Stimulated activated CD4-positive, alpha-beta T cell treated with anti-CD3 and anti-CD28 coated beads, Interleukin-1b, Interleukin-23, amount 100 ng/mL, for 4 hours (primary cell): ENCODE measurements around the gene DCLK2.

ENCODE experiments used
- DNase-seq, 2 donors: peaks; one replicate each; pipeline ENCODE4 v3.0.0-alpha.2; 2020; ENCODE audit warnings: low read depth in 2 of 2

Gene DCLK2

GRCh38 chr4:150238591-150238990 lies 160.3 kb downstream of the DCLK2 start:
- DNase-seq: no peak

- no peak for DNase-seq
Observed at GRCh38 chr4:150240011-150240410, 161.8 kb downstream of the DCLK2 start.

- no peak for DNase-seq
Observed at GRCh38 chr4:150242820-150243458, 164.7 kb downstream of the DCLK2 start.

GRCh38 chr4:150243932-150244331 lies 165.7 kb downstream of the DCLK2 start:
- no peak for DNase-seq

GRCh38 chr4:150244600-150244999 lies 166.4 kb downstream of the DCLK2 start:
- no peak for DNase-seq

- DNase-seq: no peak
Observed at GRCh38 chr4:150247184-150247583, 168.9 kb downstream of the DCLK2 start.

GRCh38 chr4:150248181-150248580 lies 169.9 kb downstream of the DCLK2 start:
- no peak for DNase-seq

GRCh38 chr4:150250293-150250997 lies 172.2 kb downstream of the DCLK2 start:
- DNase-seq: no peak

- no peak for DNase-seq
Observed at GRCh38 chr4:150250998-150251651, 172.9 kb downstream of the DCLK2 start.

- no peak for DNase-seq
Observed at GRCh38 chr4:150251752-150252190, 173.5 kb downstream of the DCLK2 start.

GRCh38 chr4:150252306-150252705 lies 174.1 kb downstream of the DCLK2 start:
- no peak for DNase-seq

- no peak for DNase-seq
Observed at GRCh38 chr4:150252741-150253140, 174.5 kb downstream of the DCLK2 start.

- DNase-seq: no peak
Observed at GRCh38 chr4:150253416-150253815, 175.2 kb downstream of the DCLK2 start.

GRCh38 chr4:150253965-150254630 lies 175.9 kb downstream of the DCLK2 start:
- no peak for DNase-seq

- no peak for DNase-seq
Observed at GRCh38 chr4:150255610-150256224, 177.5 kb downstream of the DCLK2 start.

- DNase-seq: no peak
Observed at GRCh38 chr4:150256225-150256620, 178.0 kb downstream of the DCLK2 start.

- no peak for DNase-seq
Observed at GRCh38 chr4:150256841-150257730, 178.8 kb downstream of the DCLK2 start.

- no peak for DNase-seq
Observed at GRCh38 chr4:150258569-150258968, 180.3 kb downstream of the DCLK2 start.

GRCh38 chr4:150259861-150260567 lies 181.8 kb downstream of the DCLK2 start:
- DNase-seq: no peak

GRCh38 chr4:150261571-150261970 lies 183.3 kb downstream of the DCLK2 start:
- no peak for DNase-seq
